ENCODE measurements around the gene UGT1A5.

The UGT1A5 gene

GRCh38 chr2:233674314-233674713 lies 38.4 kb upstream of the UGT1A5 start:
- no peak overlapping the region for H3K4me3 ChIP-seq (replicated peaks; ENCODE audit: low read depth, low read length)
- no peak for DNase-seq (ENCODE audit: low read depth)
- TF ChIP-seq, protein P1, sequence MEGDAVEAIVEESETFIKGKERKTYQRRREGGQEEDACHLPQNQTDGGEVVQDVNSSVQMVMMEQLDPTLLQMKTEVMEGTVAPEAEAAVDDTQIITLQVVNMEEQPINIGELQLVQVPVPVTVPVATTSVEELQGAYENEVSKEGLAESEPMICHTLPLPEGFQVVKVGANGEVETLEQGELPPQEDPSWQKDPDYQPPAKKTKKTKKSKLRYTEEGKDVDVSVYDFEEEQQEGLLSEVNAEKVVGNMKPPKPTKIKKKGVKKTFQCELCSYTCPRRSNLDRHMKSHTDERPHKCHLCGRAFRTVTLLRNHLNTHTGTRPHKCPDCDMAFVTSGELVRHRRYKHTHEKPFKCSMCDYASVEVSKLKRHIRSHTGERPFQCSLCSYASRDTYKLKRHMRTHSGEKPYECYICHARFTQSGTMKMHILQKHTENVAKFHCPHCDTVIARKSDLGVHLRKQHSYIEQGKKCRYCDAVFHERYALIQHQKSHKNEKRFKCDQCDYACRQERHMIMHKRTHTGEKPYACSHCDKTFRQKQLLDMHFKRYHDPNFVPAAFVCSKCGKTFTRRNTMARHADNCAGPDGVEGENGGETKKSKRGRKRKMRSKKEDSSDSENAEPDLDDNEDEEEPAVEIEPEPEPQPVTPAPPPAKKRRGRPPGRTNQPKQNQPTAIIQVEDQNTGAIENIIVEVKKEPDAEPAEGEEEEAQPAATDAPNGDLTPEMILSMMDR (IDR thresholded peaks at IDR 0.05; ENCODE audit: low read length, missing control alignments): no peak

- no peak overlapping the region for H3K4me3 ChIP-seq (replicated peaks; ENCODE audit: low read depth, low read length)
- TF ChIP-seq, protein P1 (IDR thresholded peaks at IDR 0.05; ENCODE audit: low read length, missing control alignments): no peak
- DNase-seq (ENCODE audit: low read depth): no peak
These were observed 37.7 kb upstream of the UGT1A5 start for GRCh38 chr2:233674995-233675394.

DNA sequence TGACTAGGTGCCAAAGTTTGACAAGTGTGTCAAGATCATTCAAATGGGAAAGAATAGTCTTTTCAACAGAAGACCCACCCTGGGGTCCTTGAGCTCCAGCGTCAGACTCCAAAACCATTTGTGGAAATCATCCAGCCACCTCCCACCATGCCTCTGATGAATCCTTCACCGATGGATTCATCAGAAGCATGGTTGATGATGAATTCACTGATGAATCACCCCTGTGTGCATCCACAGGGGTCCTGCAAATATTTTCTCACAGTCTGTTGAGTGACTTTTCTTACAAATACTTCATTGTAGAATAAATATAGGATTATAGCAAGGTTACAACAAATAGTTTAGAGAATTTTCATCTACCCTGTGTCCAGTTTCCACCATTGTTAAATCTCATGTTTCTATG lies 36.7 kb upstream of the UGT1A5 start:
- DNase-seq (ENCODE audit: low read depth): no peak
- H3K4me3 ChIP-seq (replicated peaks; ENCODE audit: low read depth, low read length): no peak overlapping the region
- TF ChIP-seq, protein P1 (IDR thresholded peaks at IDR 0.05; ENCODE audit: low read length, missing control alignments): no peak

DNA sequence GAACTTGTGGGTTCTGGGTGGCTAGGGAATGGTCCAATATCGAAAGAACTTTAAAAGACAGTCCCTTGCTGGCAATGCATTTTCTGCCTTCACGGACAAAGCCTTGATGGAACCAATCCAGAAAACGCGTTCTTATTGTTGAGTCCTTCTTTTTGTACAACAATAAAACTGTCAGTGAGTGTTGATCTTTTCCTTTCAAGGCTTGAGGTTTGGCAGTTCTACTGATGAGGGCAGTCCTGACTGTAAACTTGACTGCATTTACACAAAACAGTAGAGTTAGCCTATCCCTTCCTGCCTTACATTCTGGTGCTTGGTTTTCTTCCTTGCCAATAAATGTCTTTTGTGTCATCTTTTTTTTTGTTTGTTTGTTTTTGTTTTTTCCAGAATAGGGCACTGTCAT lies 33.5 kb upstream of the UGT1A5 start:
- no peak overlapping the region for H3K4me3 ChIP-seq (replicated peaks; ENCODE audit: low read depth, low read length)
- TF ChIP-seq, protein P1 (IDR thresholded peaks at IDR 0.05; ENCODE audit: low read length, missing control alignments): no peak
- DNase-seq (ENCODE audit: low read depth): no peak

GRCh38 chr2:233680361-233681045 lies 32.2 kb upstream of the UGT1A5 start:
- TF ChIP-seq, protein P1 (IDR thresholded peaks at IDR 0.05; ENCODE audit: low read length, missing control alignments): no peak
- no peak for DNase-seq (ENCODE audit: low read depth)
- no peak overlapping the region for H3K4me3 ChIP-seq (replicated peaks; ENCODE audit: low read depth, low read length)

DNA sequence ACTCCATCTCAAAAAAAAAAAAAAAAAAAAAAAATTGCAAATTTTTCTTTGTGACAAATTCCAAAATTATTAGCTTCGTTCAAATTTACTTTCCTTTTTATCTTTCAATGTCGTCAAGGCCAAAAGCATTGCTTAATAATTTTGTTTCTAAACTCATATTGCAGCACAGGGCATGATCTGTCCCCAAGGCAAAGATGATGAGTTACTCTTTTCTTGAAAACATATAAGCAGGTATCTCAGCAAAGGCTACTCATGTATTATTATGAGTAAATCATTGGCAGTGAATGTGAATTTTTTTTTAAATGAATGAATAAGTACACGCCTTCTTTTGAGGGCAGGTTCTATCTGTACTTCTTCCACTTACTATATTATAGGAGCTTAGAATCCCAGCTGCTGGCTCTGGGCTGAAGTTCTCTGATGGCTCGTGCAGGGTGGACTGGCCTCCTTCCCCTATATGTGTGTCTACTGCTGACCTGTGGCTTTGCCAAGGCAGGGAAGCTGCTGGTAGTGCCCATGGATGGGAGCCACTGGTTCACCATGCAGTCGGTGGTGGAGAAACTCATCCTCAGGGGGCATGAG lies 31.1 kb upstream of the UGT1A5 start, which contains the start of gene UGT1A7:
UGT1A7 (plus strand) TSS at position 381 of the 579 bp plus-strand sequence; CDS start at position 418, 37 bp downstream.
- H3K4me3 ChIP-seq (replicated peaks; ENCODE audit: low read depth, low read length): no peak within 1 kb of the TSS
- TF ChIP-seq, protein P1 (IDR thresholded peaks at IDR 0.05; ENCODE audit: low read length, missing control alignments): no peak
- no peak for DNase-seq (ENCODE audit: low read depth)

- DNase-seq (ENCODE audit: low read depth): no peak
These were observed 28.1 kb upstream of the UGT1A5 start for GRCh38 chr2:233684640-233685039.

More at GRCh38 chr2:233684640-233685039, 28.1 kb upstream of the UGT1A5 start:
- no peak overlapping the region for H3K4me3 ChIP-seq (replicated peaks; ENCODE audit: low read depth, low read length)
- TF ChIP-seq, protein P1 (IDR thresholded peaks at IDR 0.05; ENCODE audit: low read length, missing control alignments): no peak

Data from fibroblast of pulmonary artery (primary cell).